Measurements from ENCODE around the gene GALNT16.
A peak's percentile ranks its signal among the peaks of the same experiment; 100 is the strongest.
"Not testable (repeated sequence)": the region's sequence is repeated elsewhere in the genome, so short reads cannot be mapped to it uniquely, and the experiment has no call there.

The GALNT16 gene

GRCh38 chr14:69260190-69260860 is 367 bp downstream of the GALNT16 start:
- DNase-seq, result no peak

- DNase-seq, result peak; percentile 51
Measured at GRCh38 chr14:69260861-69261564, 1.1 kb downstream of the GALNT16 start.

- DNase-seq, result no peak
Measured at GRCh38 chr14:69261761-69262331, 1.9 kb downstream of the GALNT16 start.

- DNase-seq, result no peak
Measured at GRCh38 chr14:69262516-69262915, 2.6 kb downstream of the GALNT16 start.

GRCh38 chr14:69263364-69263763 is 3.4 kb downstream of the GALNT16 start:
- no peak for DNase-seq

GRCh38 chr14:69263771-69264170 is 3.8 kb downstream of the GALNT16 start:
- DNase-seq, result no peak

- DNase-seq, result no peak
Measured at GRCh38 chr14:69266572-69267345, 6.8 kb downstream of the GALNT16 start.

GRCh38 chr14:69267492-69267891 is 7.5 kb downstream of the GALNT16 start:
- DNase-seq, result no peak

- no peak for DNase-seq
Measured at GRCh38 chr14:69268223-69268622, 8.3 kb downstream of the GALNT16 start.

- no peak for DNase-seq
Measured at GRCh38 chr14:69268763-69269162, 8.8 kb downstream of the GALNT16 start.

GRCh38 chr14:69269381-69269780 is 9.4 kb downstream of the GALNT16 start:
- DNase-seq, result no peak

GRCh38 chr14:69270097-69270496 is 10.1 kb downstream of the GALNT16 start:
- no peak for DNase-seq

- no peak for DNase-seq
Measured at GRCh38 chr14:69270795-69271708, 11.1 kb downstream of the GALNT16 start.

- no peak for DNase-seq
Measured at GRCh38 chr14:69274321-69274720, 14.4 kb downstream of the GALNT16 start.

- DNase-seq, result no peak
Measured at GRCh38 chr14:69275331-69275730, 15.4 kb downstream of the GALNT16 start.

- DNase-seq, result not testable (repeated sequence)
Measured at GRCh38 chr14:69277356-69277755, 17.4 kb downstream of the GALNT16 start.

GRCh38 chr14:69280746-69281291 is 20.9 kb downstream of the GALNT16 start:
- DNase-seq, result no peak

- DNase-seq, result no peak
Measured at GRCh38 chr14:69281450-69282169, 21.7 kb downstream of the GALNT16 start.

- no peak for DNase-seq
Measured at GRCh38 chr14:69282448-69282847, 22.5 kb downstream of the GALNT16 start.

- DNase-seq, result no peak
Measured at GRCh38 chr14:69284170-69284569, 24.2 kb downstream of the GALNT16 start.

- no peak for DNase-seq
Measured at GRCh38 chr14:69285661-69286255, 25.8 kb downstream of the GALNT16 start.
